Ovary (tissue), 3 donors: ENCODE data around the gene PPM1H.

Experiments used
- CTCF ChIP-seq, 3 donors: fragments of 450-650 bp in 2 of 3; fragments of 200-600 bp in 1 of 3; IDR thresholded peaks; one replicate each; pipeline versions ENCODE4 v1.5.1 to v1.8.0; 2016 to 2022; ENCODE audit warnings: antibody characterized with exemption in 3 of 3, mild to moderate bottlenecking in 1 of 3
- EP300 ChIP-seq: sonication (generic); formaldehyde crosslinking; IDR thresholded peaks from one replicate; pipeline ENCODE4 v1.6.1; 2017; ENCODE audit warnings: antibody characterized with exemption
- POLR2A ChIP-seq: fragments of 450-650 bp; IDR thresholded peaks from one replicate; pipeline ENCODE4 v1.6.1; 2017; ENCODE audit warnings: antibody characterized with exemption, mild to moderate bottlenecking, moderate library complexity
- donor health status: DM: no; HTN: no; CAD: no.

- no peak for TF ChIP-seq CTCF (IDR thresholded peaks at IDR 0.05)
- TF ChIP-seq POLR2A: no peak
- no peak for TF ChIP-seq EP300
Observed at GRCh38 chr12:62637679-62638078, 297.3 kb downstream of the PPM1H start.
